ENCODE results near the gene MOV10.

MOV10 gene

DNA sequence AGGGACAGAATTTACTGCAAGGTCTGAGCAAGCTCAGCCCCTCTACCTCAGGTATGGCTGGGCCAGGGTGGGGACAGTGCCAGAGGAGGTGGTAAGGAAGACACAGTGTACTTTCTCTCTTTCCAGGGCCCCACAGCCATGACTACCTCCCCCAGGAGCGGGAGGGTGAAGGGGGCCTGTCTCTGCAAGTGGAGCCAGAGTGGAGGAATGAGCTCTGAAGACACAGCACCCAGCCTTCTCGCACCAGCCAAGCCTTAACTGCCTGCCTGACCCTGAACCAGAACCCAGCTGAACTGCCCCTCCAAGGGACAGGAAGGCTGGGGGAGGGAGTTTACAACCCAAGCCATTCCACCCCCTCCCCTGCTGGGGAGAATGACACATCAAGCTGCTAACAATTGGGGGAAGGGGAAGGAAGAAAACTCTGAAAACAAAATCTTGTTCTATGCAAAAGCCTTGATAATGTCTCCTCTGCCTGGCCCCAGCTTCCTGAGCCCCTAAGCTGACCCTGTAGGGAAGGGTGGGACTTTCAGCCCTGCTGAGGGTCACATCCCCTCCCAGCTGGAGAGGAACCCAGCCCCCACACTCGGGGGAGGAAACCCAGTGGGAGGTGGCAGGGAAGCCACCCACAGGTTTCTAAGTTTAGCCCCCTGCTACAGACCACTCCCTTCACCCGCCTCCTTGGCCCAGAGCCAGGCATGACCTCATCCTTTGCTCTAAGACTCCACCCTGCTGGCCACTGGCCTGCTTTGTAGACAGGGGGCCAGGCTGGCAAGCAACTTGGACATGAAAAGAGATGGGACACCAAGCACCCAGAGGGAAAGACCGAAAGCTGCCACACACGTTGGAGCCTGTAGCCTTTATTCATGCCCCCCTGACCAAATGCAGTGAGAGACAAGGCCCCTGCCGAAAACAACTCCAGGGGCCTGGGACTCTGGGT, 26.1 kb downstream of the MOV10 start:
- peak; percentile 28 for DNase-seq

DNA sequence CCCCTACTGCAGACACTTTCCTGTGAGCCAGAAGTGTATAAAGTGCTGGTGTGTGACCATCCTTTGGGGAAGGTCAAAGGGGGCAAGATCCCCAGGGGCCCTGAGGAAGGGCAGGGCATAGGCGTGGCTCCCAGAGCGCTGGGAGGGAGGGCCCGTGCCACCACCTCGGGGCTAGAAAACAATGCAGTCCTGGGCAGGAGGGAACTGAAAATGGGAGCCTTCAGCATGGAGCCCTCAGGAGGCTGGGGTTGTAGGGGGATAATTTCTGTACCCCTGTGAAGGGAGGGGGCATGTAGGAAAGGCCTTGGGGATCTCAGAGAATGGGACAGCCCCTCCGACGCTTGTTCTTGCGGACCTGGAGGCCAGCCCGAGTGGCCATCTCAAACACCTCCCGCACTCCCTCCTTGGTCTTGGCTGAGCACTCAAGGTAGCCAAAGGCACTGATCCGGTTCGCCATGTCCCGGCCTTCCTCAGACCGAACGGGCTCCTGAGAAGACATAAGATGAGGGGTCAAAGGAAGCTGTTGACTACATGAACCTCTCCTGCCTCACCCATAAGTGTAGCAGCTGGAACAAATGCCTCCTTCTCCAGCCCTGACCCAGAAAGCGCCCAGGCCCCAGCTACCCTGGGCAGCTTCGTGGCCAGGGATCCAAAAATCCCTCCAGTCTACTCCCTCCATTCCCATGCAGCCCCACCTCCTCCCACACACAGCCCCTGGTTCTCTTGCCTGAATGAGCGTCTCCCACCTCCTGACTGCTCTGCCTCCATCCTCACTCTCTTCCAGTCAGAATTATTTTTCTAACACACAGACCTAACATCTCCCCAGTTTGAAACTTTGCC, 27.0 kb downstream of the MOV10 start:
- DNase-seq = no peak

DNA sequence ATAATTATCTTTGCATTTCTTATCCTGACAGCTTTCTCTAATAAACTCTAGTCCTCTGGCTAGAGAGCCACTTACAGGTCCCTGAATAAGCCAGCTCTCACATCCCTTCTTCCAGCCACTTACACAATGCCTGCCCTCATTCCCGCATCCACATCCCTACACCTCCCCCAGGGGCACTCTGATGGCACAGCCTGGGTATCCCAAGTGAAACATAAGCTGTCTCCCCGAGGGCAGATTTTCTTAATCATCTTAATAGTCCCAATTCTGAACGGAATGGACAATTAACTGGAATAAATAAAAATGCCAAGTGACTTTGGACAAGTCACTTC, 27.6 kb downstream of the MOV10 start:
- DNase-seq = no peak

DNA sequence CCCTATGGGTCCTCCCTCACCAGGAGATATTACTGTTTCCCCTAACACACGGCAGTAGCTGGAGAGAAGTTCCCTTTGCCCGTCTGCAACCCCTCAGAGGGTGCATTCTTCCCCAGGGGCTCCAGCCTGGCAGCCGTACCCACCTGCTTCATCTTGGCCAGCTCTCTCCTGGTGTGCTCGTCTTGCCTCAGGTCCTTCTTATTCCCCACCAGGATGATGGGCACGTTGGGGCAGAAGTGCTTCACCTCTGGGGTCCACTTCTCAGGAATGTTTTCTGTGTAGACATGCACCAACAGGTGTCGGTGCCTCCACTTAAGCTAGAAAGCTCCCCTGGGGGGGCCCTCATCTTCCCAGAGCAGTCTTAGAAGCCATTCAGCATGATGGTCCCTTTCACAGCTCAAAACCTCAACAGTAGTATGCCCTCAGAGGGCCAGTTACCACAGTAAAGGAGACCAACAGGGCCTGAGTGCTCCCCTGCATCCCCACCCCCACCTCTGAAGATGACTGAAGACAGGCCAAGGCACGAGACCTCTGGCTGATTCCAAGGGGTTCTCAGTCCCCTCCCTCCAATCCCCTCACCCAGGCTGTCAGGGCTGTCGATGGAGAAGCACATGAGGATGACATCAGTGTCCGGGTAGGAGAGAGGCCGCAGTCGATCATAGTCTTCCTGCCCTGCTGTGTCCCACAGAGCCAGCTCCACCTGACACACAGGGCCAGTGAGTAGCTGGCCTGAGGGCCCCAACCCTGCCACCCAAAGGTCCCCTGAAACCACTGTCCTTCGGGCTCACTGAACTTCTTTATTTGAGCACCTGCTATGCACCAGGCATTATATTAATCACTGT, 28.2 kb downstream of the MOV10 start:
- DNase-seq = no peak

DNA sequence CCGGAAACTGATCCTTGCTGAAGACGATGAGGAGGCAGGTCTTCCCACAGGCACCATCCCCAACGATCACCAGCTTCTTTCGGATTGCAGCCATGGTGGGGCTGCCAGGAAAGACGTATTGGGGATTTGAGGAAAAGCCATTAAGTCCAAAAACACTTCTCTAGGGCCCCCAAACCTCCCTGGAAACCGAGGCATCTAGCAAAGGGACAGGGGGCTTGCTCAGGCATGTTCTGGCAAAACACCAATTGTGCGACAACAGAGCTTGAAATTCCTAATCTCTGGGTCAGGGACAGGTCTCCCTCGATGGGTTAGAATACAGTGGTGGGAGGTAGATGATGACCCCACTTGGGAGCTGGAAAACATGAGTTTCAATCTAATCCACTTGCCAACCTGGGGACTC, 29.2 kb downstream of the MOV10 start:
- DNase-seq = no peak

DNA sequence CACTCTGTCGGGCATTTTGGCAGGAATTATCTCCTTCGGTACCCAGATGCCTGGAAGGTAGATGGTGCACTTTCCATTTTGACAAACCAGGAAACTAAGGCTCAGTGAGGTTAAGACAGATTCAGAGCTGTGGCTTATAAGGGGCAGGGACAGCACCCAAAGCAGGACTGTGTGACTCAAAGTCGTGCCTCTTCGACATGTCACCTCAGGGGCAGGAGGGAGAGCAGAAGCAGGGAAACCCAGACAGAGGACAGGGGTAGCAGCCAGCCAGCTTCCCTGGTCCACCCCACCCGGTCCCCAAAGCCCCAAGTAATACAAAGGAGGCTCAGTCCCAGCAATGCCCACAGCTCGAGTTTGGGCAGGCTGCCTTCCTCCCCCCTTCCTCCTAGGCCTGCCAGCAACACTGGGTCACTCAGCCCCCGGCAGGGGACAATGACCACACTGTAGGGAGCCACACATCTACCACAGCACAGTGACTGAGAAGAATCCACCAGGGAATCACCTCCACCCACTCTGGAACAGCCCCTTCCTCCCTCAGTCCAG, 30.0 kb downstream of the MOV10 start:
- no peak for DNase-seq

DNA sequence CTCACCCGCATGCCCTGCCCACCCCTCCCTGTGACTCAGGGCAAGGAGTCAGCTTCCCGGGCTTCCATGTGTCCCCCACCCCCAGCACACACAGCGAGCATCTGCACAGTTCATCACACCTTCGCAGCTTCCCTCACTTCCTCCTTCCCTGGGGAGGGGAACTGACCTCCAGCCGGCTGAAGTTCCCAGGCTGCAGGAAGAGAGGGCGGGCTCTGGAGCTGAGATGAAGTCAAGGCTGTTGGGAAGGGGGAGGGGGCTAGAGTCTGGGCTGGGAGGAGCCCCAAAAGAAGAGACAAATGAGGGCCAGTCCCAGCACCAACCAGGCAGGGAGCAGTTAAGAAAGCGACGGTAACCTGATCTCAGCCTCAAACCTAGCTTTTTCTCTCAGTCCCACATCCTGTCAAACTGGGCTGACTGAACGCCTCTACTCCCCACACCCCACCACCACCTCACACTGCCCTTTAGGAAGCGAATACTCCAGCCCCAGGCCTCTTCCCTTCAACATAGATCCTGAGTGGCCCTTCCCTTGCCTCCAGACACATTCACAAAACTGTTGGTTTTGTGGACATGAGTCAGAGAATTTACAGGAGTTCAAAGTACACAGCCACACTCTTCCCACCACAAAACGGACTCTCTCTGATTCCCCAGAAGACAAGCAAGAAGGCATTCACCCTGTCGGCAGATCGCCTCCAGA, 30.6 kb downstream of the MOV10 start:
- peak; percentile 74 for DNase-seq

DNA sequence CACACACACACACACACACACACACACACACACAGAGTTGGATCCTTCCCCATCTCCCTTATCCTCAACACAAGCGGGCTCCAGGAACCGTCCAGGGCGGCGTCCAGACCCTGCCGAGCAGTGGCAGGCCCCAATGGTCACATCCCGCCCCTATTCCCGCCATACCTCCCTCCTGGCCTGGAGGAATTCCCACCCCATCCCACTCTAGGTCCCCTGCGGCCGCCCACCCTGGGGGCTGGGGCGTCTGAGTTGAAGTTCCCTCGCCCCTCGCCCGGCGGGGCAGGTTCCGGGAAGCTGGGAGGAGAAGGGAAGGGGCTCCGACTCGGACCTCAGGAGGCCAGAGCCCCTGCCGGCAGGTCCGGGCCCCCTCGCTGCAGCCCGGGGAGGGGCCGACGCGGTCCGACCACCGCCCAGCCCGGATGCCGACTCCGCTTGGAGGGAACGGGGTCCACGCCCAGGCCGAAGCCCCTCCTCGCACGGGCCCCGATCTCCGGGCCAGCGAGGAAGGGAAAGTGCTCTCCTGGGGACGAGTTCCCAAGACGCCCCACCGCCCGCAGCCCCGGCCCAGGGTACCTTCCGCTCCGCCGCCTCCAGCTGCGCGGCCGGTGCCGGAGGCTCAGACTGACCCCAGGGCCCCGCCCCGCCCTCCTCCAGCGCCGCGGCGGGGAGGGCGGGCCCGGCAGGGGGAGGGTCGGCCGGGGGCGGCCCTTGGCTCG, 32.2 kb downstream of the MOV10 start, which contains the start of gene RHOC:
Gene RHOC (minus strand): TSS at position 623 of the 716 bp plus-strand sequence. CDS start 3,328 bp downstream, outside the sequence.
- no peak for DNase-seq

DNA sequence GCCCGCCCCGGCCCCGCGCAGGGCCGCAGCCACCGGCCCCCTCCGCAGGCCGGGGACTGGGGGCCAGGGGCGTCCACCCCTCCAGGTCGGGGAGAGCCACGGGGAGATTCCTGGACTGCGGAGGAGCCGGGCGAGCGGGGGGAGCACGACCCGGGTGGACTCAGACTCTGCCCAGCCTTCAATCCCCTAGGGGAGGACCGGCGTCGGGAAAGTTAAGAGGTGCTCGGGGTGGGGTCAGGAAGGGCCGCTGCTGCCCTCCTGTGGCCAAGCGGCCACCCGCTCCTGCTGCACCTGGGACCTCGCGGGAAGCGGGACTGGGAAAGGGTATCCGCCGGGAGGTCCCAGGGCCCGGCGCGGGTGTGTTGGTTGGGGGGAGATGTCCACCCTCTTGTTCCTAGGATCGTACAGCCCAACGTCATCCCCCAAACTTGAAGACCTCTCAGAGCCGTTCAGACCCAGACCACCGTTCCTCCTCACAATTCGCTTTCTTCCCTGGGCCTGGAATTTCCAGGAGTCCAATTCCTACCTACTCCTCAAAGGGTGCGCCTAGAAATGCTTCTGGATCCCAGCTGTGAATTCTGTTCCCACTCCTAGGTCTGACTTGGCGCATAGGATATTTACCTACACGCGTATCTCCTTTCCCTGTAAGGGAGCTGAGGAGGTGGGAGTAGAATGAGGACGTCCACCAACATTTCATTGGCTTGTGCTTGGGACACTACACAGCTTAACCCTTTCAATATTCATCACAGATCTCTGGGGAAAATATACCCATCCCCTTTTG, 33.0 kb downstream of the MOV10 start:
- DNase-seq = no peak

DNA sequence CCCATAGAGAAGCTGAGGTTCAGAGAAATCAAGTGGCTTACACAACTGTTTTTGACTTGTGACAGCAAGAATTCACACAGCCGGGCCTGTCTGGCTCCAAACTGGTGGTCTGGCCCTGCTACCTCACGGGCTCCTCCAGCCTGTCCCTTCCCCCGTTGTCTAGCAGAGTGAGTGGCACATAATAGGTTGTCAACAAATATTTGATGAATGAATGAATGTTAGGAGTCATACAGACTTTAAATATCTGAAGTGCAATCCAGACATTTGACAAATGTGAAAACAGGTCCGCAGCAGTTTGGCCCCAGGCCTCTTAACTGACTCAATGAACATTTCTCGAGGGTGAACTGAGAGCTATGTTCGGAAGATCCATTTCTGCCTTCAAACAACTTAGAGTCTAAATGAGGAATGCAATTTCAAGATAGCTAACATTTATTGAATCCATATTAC, 33.6 kb downstream of the MOV10 start:
- no peak for DNase-seq

DNA sequence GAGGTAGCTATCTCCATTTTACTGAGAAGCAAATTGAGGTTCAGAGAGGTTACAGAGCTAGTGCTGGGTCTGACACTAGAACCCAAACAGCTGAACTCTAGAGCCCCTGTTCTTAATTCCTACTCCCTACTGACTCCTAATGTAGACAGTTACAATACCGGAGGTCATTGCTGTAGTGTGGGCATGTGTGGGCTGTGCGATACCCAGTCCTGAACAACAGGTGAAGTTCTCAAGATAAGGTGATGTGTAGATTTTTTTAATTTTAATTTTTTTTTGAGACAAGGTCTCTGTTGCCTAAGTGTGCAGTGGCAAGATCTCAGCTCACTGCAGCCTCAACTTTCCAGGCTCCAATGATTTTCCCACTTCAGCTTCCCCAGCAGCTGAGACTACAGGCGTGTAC, 34.0 kb downstream of the MOV10 start:
- DNase-seq = no peak

DNA sequence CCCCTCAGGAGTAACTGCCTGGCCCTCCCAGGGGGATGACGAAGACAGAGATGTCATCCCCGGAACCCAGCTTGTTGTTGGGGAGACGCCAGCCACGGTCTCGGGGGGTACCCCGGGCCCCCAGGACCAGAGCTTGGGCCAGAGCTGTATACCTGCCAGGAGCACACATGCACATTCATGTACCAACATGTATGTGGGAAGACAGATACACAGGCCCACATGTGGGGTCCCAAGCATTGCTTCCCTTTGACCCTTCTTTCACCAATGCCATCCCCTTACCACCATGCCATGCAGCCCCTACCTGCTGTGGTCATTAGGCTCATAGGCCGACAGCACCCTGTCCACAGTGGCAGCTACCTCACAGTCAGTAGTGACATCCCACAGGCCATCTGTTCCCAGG, 35.7 kb downstream of the MOV10 start:
- DNase-seq = no peak

DNA sequence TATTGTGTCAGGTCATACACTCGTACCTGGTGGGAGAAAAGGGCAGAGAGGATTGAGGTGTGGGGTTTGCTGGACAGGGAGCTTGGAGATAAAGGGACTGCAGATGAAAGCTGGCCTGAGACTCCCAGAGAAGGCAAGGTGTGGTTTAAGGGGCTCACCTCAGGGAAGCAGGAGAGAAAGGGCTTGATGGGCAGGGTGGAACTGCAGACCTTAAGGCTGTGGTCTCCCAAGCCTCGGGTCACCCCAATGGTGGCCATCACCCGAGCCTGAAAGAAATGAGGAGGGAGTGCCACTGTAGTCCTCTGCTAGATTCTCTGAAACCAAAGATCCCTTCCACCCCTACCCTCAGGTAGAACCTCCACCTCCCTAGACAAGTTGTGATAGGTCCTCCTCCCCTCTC, 36.1 kb downstream of the MOV10 start:
- DNase-seq = no peak

DNA sequence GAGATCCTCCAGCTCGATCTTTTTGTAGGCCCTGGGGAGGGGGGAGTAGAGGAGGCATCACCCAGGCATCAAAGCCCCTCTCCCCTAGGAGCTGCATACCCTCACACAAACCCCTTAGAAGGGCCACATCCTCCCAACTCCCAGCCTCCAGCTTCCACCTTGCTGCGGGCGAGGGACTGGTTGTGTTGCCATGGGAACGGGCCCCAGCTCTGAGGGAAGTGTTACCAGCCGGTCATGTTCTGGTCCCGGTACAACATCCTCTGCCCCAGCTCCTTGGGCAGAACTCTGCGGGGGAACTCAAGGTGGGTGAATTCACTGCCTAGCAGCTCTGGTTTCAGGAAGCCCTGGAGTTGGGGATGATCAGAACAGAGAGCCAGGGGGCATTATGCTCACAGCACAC, 36.6 kb downstream of the MOV10 start:
- DNase-seq = no peak

DNA sequence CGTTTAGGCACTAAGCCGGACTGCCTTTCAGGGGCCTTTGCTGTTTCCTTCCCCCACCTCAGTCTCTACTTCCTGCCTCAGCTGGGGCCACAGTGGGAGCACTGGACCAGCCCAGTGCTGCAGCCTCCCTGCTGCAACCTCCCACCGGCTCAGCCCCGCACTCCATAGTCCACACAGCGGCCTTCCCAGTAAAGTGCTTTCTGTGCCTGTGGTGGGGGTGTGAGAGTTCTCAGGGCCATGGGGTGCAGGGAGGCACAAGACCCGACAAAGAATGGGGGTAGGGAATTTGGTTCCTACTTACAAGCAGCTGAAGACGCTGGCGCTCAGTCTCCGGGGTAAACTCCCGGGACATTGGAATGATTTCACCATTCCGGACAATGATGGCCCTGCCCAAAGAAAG, 37.2 kb downstream of the MOV10 start:
- DNase-seq = no peak

DNA sequence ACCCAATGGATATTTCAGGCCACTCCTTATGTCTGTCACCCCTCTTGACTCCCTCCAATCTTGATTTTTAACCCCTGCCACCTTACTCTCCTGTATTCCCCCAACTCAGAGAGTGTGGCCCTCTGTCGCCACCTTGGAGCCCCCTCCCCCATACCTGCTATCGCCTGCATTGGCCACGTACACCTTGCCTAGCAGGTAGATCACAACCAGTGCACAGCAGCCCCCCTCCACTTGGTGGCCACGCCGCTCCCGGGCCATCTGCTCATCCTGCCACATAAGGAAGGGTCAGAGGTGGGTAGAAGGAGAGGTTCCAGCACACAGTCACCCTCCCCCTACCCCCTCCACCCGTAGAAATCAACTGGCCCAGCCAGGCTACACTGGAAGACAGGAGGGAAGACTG, 37.7 kb downstream of the MOV10 start:
- DNase-seq = no peak

DNA sequence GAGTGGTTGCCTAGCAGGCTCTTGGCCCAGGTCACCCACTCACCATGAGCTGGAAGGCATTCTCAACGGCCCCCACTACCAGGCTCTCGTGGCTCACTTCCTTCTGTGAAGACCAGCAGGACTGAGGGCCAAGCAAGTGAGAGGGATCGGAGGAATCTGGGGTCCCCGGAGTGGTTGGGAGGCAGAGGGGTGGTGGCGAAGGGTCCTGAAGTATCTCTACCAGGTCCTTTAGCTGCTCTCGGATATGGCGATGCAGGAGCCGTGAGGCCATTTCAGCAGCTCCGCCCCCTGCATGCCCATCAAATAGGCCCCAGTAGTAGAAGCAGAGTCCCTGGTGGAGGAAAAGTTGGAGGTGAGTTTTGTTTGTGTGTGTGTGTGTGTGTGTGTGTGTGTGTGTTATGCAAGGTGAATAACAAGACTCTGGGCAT, 38.3 kb downstream of the MOV10 start:
- no peak for DNase-seq

DNA sequence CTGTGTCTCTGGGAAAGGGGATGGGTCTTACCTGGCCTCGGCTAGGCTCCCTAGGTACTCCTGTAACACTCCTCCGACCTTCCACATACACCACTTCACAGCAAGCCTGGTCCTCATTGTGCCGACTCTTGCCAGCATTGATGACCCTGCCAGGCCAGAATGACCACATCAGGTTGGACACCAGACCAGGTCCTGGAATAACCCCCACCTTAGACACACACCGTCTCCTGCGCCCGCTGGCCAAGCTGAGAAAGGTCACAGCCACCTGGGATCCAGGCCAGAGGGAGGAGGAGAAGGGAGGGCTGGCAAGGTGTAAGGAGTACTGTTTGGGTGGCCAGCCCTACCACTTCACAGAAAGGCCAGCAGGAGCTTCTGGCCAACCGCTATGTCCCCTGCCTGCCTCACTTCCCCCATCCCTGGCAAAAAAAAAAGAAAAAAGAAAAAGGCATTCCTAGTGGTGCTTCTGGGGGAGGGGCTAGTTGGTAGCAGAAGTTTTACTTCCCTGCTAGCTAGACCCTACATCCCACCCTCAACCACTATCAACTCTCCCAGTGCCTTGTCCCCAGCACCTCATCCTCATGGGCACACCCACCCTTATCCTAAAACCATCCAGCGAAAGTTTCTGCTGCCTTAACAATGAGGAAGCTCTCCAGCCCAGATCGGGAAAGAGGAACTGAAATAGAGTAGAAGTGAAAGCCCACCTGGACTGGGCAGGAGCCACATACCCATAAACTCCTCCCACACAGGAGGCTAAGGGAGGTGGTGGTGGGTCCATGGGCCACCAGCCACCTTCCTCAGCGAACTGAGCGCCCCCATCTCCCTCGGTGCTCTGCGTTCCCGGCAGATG, 39.2 kb downstream of the MOV10 start:
- DNase-seq = no peak

All from NCI-H1436 treated with DMSO at 0.1 percent for 48 hours (cell line).